Measurements from ENCODE around the gene SIRT2. TPM values are rescaled to one million over a fixed set of nuclear protein-coding genes. Genes with fewer than 3 reads are reported as not detected.
"Not testable (repeated sequence)": the region's sequence is repeated elsewhere in the genome, so short reads cannot be mapped to it uniquely, and the experiment has no call there.

SIRT2 gene
- total RNA-seq, 5 donors from 2014 or later (not counting 1 experiment from before 2014, with no cell fraction given): 50.7 to 67.6 (median 55.6) TPM

DNA sequence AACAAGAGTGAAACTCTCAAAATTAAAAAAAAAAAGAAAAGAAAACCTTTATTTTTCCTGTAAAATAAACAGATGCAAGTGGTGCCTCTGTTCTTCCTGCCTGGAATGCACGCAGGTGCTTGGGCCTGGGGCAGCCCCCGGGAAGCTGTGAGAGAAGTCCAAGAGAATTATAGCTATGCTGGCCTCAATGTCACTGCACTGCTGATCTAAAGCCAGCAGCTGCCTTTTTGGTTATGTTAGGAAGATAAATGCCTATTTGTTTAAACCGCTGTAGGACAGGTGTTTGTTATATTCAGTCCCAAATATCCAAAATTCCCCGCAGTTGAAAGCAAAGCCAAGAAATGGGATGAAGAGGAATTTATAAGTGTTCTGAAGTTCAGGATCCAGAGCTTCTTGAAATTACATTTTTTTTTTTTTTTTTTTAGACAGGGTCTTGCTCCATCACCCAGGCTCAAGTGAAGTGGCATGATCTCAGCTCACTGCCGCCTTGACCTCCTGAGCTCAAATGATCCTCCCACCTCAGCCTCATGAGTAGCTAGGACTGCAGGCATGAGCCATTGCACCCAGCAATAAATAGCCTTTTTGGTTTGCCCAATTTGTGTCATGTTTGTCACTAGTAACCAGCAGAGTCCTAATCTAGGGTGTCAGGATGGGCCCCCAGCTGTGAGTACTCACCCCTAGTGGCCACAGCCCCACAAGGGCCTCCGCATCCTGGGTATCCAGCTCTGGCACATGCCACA lies 23.6 kb downstream of the SIRT2 start:
- Mint-ChIP-seq H3K36me3 (peaks cover 14% of the 10 kb centered on the region), H3K27me3 (no peaks in the 10 kb centered on the region), H3K9me3 (no peaks in the 10 kb centered on the region), H3K4me1 (peaks cover 38 to 43% (median 41%) of the 10 kb centered on the region in 3 donors), H3K27ac (peak overlapping the region; percentile 84 to 98), H3K4me3 (peak overlapping the region in 2 of 3 donors; percentile 38 to 49)
- WGBS (ENCODE audit: insufficient coverage): 78% methylated on average over 3 of the region's 6 CpGs
- Histone ChIP-seq H3K4me3 (ENCODE audit: control insufficient read depth in 1 of 2, extremely low read depth in 1 of 2, low read length in 1 of 2) (no peak overlapping the region), H3K27ac (ENCODE audit: low read length) (no peak overlapping the region), H3K36me3 (ENCODE audit: control insufficient read depth in 2 of 2, extremely low read depth in 1 of 2, insufficient read depth in 1 of 2, low read length in 1 of 2) (peaks cover 3 to 32% of the 10 kb centered on the region in 2 donors), H3K9me3 (no peaks in the 10 kb centered on the region), H3K4me1 (ENCODE audit: control insufficient read depth in 1 of 2, extremely low read depth in 1 of 2, insufficient read depth in 2 of 2, low read length in 2 of 2) (peaks cover 7 to 48% of the 10 kb centered on the region in 2 experiments), H3K27me3 (replicated peaks in 1 of 2; ENCODE audit: control insufficient read depth in 2 of 2, extremely low read depth in 1 of 2, insufficient read depth in 2 of 2, low read length in 1 of 2) (no peaks in the 10 kb centered on the region)
- ATAC-seq (replicated peaks in 1 of 4) (no peak), DNase-seq (no peak)
- CTCF ChIA-PET: interaction anchor here in 1 of 2 donors (0.6 kb wide), 1 partner anchor 107 kb away, joined by 3 read pairs; no protein-coding TSS in a partner anchor
- POLR2A ChIA-PET: interaction anchor here (0.6 kb wide), 2 partner anchors 8 to 19 kb away, joined by 4 to 5 read pairs; no protein-coding TSS in a partner anchor

DNA sequence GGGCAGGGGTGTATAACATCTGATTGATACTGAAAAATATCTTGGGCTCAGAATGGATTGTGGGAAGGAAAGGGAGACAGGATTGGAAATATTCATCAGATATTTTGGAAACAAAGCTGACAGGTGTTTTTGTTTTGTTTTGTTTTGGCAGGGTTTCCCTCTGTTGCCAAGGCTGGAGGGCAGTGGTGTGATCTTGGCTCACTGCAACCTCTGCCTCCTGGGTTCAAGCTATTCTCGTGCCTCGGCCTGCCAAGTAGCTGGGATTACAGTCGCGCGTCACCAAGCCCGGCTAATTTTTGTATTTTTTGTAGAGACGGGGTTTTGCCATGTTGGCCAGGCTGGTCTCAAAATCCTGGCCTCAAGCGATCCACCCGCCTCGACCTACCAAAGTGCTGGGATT lies 26.0 kb downstream of the SIRT2 start:
- Histone ChIP-seq H3K4me1 (ENCODE audit: control insufficient read depth in 1 of 2, extremely low read depth in 1 of 2, insufficient read depth in 2 of 2, low read length in 2 of 2) (peaks cover 5 to 47% of the 10 kb centered on the region in 2 experiments), H3K36me3 (ENCODE audit: control insufficient read depth in 2 of 2, extremely low read depth in 1 of 2, insufficient read depth in 1 of 2, low read length in 1 of 2) (peaks cover 3 to 36% of the 10 kb centered on the region in 2 donors)
- Mint-ChIP-seq H3K4me1 (peaks cover 48 to 52% (median 49%) of the 10 kb centered on the region in 3 donors), H3K27ac (peak overlapping the region; percentile 45 to 83), H3K36me3 (peaks cover 14% of the 10 kb centered on the region)
- H3K27me3 Mint-ChIP-seq; DNase-seq; H3K4me3 ChIP-seq (ENCODE audit: control insufficient read depth in 1 of 2, extremely low read depth in 1 of 2, low read length in 1 of 2); ATAC-seq (replicated peaks in 1 of 4); H3K9me3 ChIP-seq; H3K27ac ChIP-seq (ENCODE audit: low read length); CTCF ChIA-PET; H3K27me3 ChIP-seq (replicated peaks in 1 of 2; ENCODE audit: control insufficient read depth in 2 of 2, extremely low read depth in 1 of 2, insufficient read depth in 2 of 2, low read length in 1 of 2); H3K4me3 Mint-ChIP-seq; H3K9me3 Mint-ChIP-seq: not testable (repeated sequence)
- WGBS (ENCODE audit: insufficient coverage): 100% methylated on average over 3 of the region's 10 CpGs
- POLR2A ChIA-PET: interaction anchor here in 1 of 2 donors (0.6 kb wide), 1 partner anchor 25 kb away, joined by 3 read pairs; no protein-coding TSS in a partner anchor

DNA sequence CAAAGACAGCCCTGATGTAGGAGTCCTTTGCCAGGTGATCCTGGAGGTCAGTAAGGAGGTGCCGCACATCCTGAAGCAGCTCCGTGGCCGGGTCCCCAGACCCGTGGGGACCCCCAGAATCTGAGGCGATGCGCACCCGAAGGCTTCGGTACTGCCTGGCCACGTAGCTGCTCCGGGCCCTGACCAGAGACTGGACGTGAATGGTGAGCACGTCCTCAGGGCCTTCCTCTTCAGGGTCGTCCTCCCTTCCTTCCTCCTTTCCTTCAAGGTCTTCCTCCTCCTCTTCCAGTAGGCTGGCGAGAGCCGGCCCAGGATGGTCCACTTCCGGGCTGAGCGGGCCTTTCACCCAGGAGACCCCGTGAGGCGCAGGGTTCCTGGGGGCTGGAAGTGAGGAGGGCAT lies 28.8 kb downstream of the SIRT2 start:
- ATAC-seq (replicated peaks in 1 of 4) (no peak), DNase-seq (no peak)
- Mint-ChIP-seq H3K36me3 (peaks cover 14% of the 10 kb centered on the region), H3K27ac (peak overlapping the region; percentile 81 to 89), H3K27me3 (no peaks in the 10 kb centered on the region), H3K4me3 (peak overlapping the region; percentile 83 to 90 (median 83)), H3K4me1 (peaks cover 40 to 43% (median 41%) of the 10 kb centered on the region in 3 donors), H3K9me3 (no peaks in the 10 kb centered on the region)
- 92% methylated on average over 17 of the region's 19 CpGs for WGBS (ENCODE audit: insufficient coverage)
- CTCF ChIA-PET: interaction anchor here in 1 of 2 donors (0.7 to 1.0 kb wide), 2 partner anchors 13 to 20 kb away, joined by 3 to 5 read pairs; no protein-coding TSS in a partner anchor
- peak overlapping the region; percentile 28 to 51 for H3K4me3 ChIP-seq (ENCODE audit: control insufficient read depth in 1 of 2, extremely low read depth in 1 of 2, low read length in 1 of 2)
- H3K9me3 ChIP-seq: no peaks in the 10 kb centered on the region
- no peaks in the 10 kb centered on the region for H3K27me3 ChIP-seq (replicated peaks in 1 of 2; ENCODE audit: control insufficient read depth in 2 of 2, extremely low read depth in 1 of 2, insufficient read depth in 2 of 2, low read length in 1 of 2)
- peaks cover 9 to 46% of the 10 kb centered on the region in 2 experiments for H3K4me1 ChIP-seq (ENCODE audit: control insufficient read depth in 1 of 2, extremely low read depth in 1 of 2, insufficient read depth in 2 of 2, low read length in 2 of 2)
- POLR2A ChIA-PET: interaction anchor here in 1 of 2 donors (0.6 kb wide), 1 partner anchor 77 kb away, joined by 4 read pairs; no protein-coding TSS in a partner anchor
- H3K27ac ChIP-seq (ENCODE audit: low read length): peak overlapping the region; percentile 63
- H3K36me3 ChIP-seq (ENCODE audit: control insufficient read depth in 2 of 2, extremely low read depth in 1 of 2, insufficient read depth in 1 of 2, low read length in 1 of 2): peaks cover 0 to 28% of the 10 kb centered on the region in 2 donors

DNA sequence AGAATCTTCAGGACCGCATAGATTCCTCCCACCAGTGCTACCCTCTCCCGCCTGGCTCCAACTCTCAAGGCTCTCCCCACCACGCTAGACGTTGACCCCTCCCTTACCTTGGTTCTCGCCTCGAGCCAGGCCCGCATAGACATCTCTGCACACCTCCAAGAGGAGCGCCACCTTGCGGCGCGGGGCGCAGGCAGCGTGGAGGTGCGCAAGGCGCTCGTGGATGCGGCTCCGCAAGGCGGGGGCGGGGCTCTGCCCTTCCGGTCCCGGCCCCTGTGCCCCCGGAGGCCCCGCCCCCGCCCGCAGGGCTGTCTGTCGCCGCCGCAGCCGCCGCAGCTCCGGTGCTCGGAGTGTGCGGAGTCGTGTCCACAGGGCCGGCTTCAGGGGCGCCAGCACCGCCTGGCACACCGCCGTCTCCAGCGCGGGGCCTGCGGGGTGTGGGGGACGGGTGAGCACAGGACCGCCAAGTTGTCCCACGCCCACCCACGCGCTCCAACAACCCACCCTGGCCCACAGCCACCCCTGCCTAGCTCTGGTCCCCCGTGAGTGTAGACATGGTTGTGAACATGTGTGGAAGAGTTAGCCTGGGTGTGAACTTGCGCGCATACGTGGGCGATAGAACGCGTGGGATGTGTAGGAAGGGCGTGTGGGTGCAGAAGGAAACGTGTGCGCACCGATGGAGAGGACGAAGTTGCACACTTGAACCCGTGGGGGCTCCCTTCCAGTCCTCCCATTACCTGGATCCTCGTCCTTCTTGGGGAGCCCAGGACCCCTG lies 29.4 kb downstream of the SIRT2 start:
- CTCF ChIA-PET: interaction anchor here (0.7 to 1.1 kb wide), 4 partner anchors 13 to 100 kb away, joined by 3 to 5 read pairs (median 4); no protein-coding TSS in a partner anchor

DNA sequence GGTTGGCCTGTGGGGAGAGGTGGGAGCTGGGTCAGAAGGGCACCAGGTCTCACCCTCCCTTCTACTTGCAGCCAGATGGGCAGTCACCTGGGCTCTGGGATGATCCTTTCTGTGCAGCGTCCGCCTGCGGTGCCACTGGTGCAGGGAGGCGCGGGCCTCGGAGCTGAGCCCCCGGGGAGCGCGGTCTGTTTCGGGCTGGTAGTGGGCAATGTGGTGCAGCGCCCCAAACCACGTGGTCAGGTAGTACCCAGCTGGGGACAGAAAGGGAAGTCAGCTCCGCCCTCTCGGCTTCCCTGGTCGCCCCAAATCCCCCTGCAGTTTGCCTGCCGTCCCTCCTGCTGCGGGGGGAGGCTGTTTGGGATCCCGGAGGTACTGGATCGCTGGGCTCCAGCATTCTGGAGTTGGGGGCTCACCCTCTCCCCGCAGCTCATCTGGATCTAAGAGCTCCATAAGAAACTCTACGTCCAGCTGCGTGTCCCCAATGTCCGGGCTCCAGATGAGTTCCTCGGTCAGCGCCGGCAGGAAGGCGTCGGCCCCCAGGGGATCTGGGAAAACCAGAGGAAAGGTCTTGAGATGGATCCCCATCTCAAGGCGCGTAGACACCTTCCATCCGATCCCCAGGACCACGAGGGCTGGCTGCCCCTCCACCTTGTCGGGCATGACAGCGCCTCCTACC lies 30.1 kb downstream of the SIRT2 start:
- CTCF ChIA-PET: interaction anchor here (1.0 to 1.2 kb wide), 3 partner anchors 17 to 99 kb away, joined by 3 to 6 read pairs (median 4); no protein-coding TSS in a partner anchor
- Histone ChIP-seq H3K9me3 (no peaks in the 10 kb centered on the region), H3K36me3 (ENCODE audit: control insufficient read depth in 2 of 2, extremely low read depth in 1 of 2, insufficient read depth in 1 of 2, low read length in 1 of 2) (peaks cover 0 to 26% of the 10 kb centered on the region in 2 donors), H3K4me1 (ENCODE audit: control insufficient read depth in 1 of 2, extremely low read depth in 1 of 2, insufficient read depth in 2 of 2, low read length in 2 of 2) (peaks cover 19 to 59% of the 10 kb centered on the region in 2 experiments), H3K4me3 (ENCODE audit: control insufficient read depth in 1 of 2, extremely low read depth in 1 of 2, low read length in 1 of 2) (peak overlapping the region; percentile 61 to 72), H3K27me3 (replicated peaks in 1 of 2; ENCODE audit: control insufficient read depth in 2 of 2, extremely low read depth in 1 of 2, insufficient read depth in 2 of 2, low read length in 1 of 2) (no peaks in the 10 kb centered on the region), H3K27ac (ENCODE audit: low read length) (peak overlapping the region; percentile 69)
- WGBS (ENCODE audit: insufficient coverage): 14% methylated on average over 34 of the region's 34 CpGs
- Mint-ChIP-seq H3K9me3 (no peaks in the 10 kb centered on the region), H3K4me1 (peaks cover 52 to 57% (median 54%) of the 10 kb centered on the region in 3 donors), H3K36me3 (peaks cover 14% of the 10 kb centered on the region), H3K27ac (peak overlapping the region; percentile 90 to 92), H3K27me3 (no peaks in the 10 kb centered on the region), H3K4me3 (peak overlapping the region; percentile 83 to 90 (median 83))
- POLR2A ChIA-PET: interaction anchor here (0.5 to 1.2 kb wide), 3 partner anchors 37 to 114 kb away, joined by 3 to 4 read pairs (median 3); partner anchors contain the start of gene ECH1 (in 1 of the 2)
- DNase-seq: peak in 3 of 35 experiments; percentile 18 to 46 (median 32)
- ATAC-seq (replicated peaks in 1 of 4): peak in 1 of 4 experiments; percentile 14

More for the DNA sequence above, 29.4 kb downstream of the SIRT2 start:
- H3K27ac ChIP-seq (ENCODE audit: low read length): peak overlapping the region; percentile 69
- DNase-seq (peak; percentile 81 to 98 (median 90)), ATAC-seq (replicated peaks in 1 of 4) (peak; percentile 93 to 98 (median 96))
- peaks cover 14% of the 10 kb centered on the region for H3K36me3 Mint-ChIP-seq
- no peaks in the 10 kb centered on the region for H3K27me3 Mint-ChIP-seq
- H3K27me3 ChIP-seq (replicated peaks in 1 of 2; ENCODE audit: control insufficient read depth in 2 of 2, extremely low read depth in 1 of 2, insufficient read depth in 2 of 2, low read length in 1 of 2): no peaks in the 10 kb centered on the region
- peaks cover 44 to 49% (median 46%) of the 10 kb centered on the region in 3 donors for H3K4me1 Mint-ChIP-seq
- no peaks in the 10 kb centered on the region for H3K9me3 ChIP-seq
- POLR2A ChIA-PET: interaction anchor here in 1 of 2 donors (1.2 kb wide), 1 partner anchor 38 kb away, joined by 3 read pairs; the partner anchor contains the start of gene ECH1
- peaks cover 12 to 52% of the 10 kb centered on the region in 2 experiments for H3K4me1 ChIP-seq (ENCODE audit: control insufficient read depth in 1 of 2, extremely low read depth in 1 of 2, insufficient read depth in 2 of 2, low read length in 2 of 2)
- H3K9me3 Mint-ChIP-seq: no peaks in the 10 kb centered on the region
- H3K36me3 ChIP-seq (ENCODE audit: control insufficient read depth in 2 of 2, extremely low read depth in 1 of 2, insufficient read depth in 1 of 2, low read length in 1 of 2): peaks cover 0 to 28% of the 10 kb centered on the region in 2 donors
- H3K27ac Mint-ChIP-seq: peak overlapping the region; percentile 90 to 92
- under 1% methylated on average over 42 of the region's 62 CpGs for WGBS (ENCODE audit: insufficient coverage)
- peak overlapping the region; percentile 83 to 90 (median 83) for H3K4me3 Mint-ChIP-seq
- peak overlapping the region; percentile 61 to 72 for H3K4me3 ChIP-seq (ENCODE audit: control insufficient read depth in 1 of 2, extremely low read depth in 1 of 2, low read length in 1 of 2)

Measured in T-cell (primary cell).